HepG2 (cell line): ENCODE results near the gene TRIM10. TPM values are rescaled to one million over a fixed set of nuclear protein-coding genes. Genes with fewer than 3 reads are reported as not detected.

Experiments used
- EED ChIP-seq: sonication (generic); formaldehyde crosslinking; IDR thresholded peaks from 2 replicates; pipeline ENCODE4 v1.5.0; 2020; ENCODE audit warnings: mild to moderate bottlenecking, missing genetic modification reagents
- IKZF4 ChIP-seq: sonication (generic); formaldehyde crosslinking; IDR thresholded peaks from 2 replicates; pipeline ENCODE4 v1.5.1; 2020; ENCODE audit warnings: borderline replicate concordance, mild to moderate bottlenecking, low read depth, missing genetic modification reagents; ENCODE audit errors: not compliant biosample characterization
- KLF13 ChIP-seq: sonication (generic); formaldehyde crosslinking; IDR thresholded peaks from 2 replicates; pipeline ENCODE4 v1.4.0; 2020; ENCODE audit warnings: mild to moderate bottlenecking, missing genetic modification reagents
- NCOA1 ChIP-seq: sonication (generic); formaldehyde crosslinking; IDR thresholded peaks from 2 replicates; pipeline ENCODE4 v1.9.0; 2021; ENCODE audit warnings: missing genetic modification reagents
- NFIB ChIP-seq: sonication (generic); formaldehyde crosslinking; IDR thresholded peaks from 2 replicates; pipeline ENCODE4 v1.9.0; 2021; ENCODE audit warnings: missing genetic modification reagents, mild to moderate bottlenecking, borderline replicate concordance
- NFYC ChIP-seq: IDR thresholded peaks from 2 replicates; pipeline ENCODE4 v1.6.1; 2016; ENCODE audit warnings: missing genetic modification reagents, missing compliant biosample characterization
- PHF8 ChIP-seq: sonication (generic); formaldehyde crosslinking; IDR thresholded peaks from 2 replicates; pipeline ENCODE4 v1.5.0; 2020; ENCODE audit warnings: missing genetic modification reagents
- POGZ ChIP-seq: sonication (generic); formaldehyde crosslinking; IDR thresholded peaks from 2 replicates; pipeline ENCODE4 v1.4.0; 2020; ENCODE audit warnings: mild to moderate bottlenecking, missing genetic modification reagents
- RARA ChIP-seq: IDR thresholded peaks from 2 replicates; pipeline ENCODE4 v1.6.1; 2016; ENCODE audit warnings: missing genetic modification reagents, missing compliant biosample characterization
- SRSF1 ChIP-seq: fragments of 200-400 bp; formaldehyde crosslinking; optimal IDR thresholded peaks from 2 replicates; pipeline ENCODE3; 2017; ENCODE audit warnings: mild to moderate bottlenecking, low read depth, low read length, moderate library complexity
- ZBTB21 ChIP-seq: sonication (generic); formaldehyde crosslinking; IDR thresholded peaks from 2 replicates; pipeline ENCODE4 v1.4.0; 2020; ENCODE audit warnings: missing genetic modification reagents
- ZFP82 ChIP-seq: sonication (generic); formaldehyde crosslinking; IDR thresholded peaks from 2 replicates; pipeline ENCODE4 v1.5.1; 2020; ENCODE audit warnings: mild to moderate bottlenecking, missing genetic modification reagents, borderline replicate concordance
- ZNF343 ChIP-seq: sonication (generic); formaldehyde crosslinking; IDR thresholded peaks from 2 replicates; pipeline ENCODE4 v1.4.0; 2020; ENCODE audit warnings: mild to moderate bottlenecking, missing genetic modification reagents
- ZNF891 ChIP-seq: sonication (generic); formaldehyde crosslinking; IDR thresholded peaks from 2 replicates; pipeline ENCODE4 v1.5.0; 2020; ENCODE audit warnings: mild to moderate bottlenecking, missing genetic modification reagents
- ZSCAN9 ChIP-seq: IDR thresholded peaks from 2 replicates; pipeline ENCODE4 v1.6.1; 2016; ENCODE audit warnings: borderline replicate concordance
- polyA plus RNA-seq, 8 experiments: library from polyadenylated mRNA; depleted of rRNA in 3 of 8; stranded (reverse) in 7 of 8; unstranded in 1 of 8; fragments of >200 nt; fragmentation: Illumina TruSeq in 4 of 8; extraction: Trizol in 4 of 8; gene quantifications; 2 replicates each; pipeline versions ENCODE4 v1.2.1 to v1.2.3, GENCODE V29; 2011 to 2016; ENCODE audit warnings: low read depth in 4 of 8, missing spikeins in 1 of 8, mixed read lengths in 1 of 8; ENCODE audit not compliant: insufficient read depth in 1 of 8
- total RNA-seq, 5 experiments: library from RNA; depleted of rRNA; stranded (reverse); fragments of >200 nt; fragmentation: Illumina TruSeq; extraction: Trizol; gene quantifications; 2 replicates each; pipeline ENCODE4 v1.2.3, GENCODE V29; 2016; ENCODE audit warnings: low read depth in 1 of 5
- TF ChIP-seq, protein P1 (sequence below): sonication (generic); formaldehyde crosslinking; conservative IDR thresholded peaks from 2 replicates; pipeline ENCODE4 v1.4.0; 2020; ENCODE audit warnings: mild to moderate bottlenecking, missing genetic modification reagents, moderate library complexity
- TF ChIP-seq, protein P2 (sequence below): sonication (generic); formaldehyde crosslinking; IDR thresholded peaks from 2 replicates; pipeline ENCODE4 v1.4.0; 2020; ENCODE audit warnings: low read depth, missing genetic modification reagents
- TF ChIP-seq, protein P3 (sequence below): sonication (generic); formaldehyde crosslinking; IDR thresholded peaks from 2 replicates; pipeline ENCODE4 v1.4.0; 2020; ENCODE audit warnings: mild to moderate bottlenecking, missing genetic modification reagents, borderline replicate concordance

Gene TRIM10
- total and polyA plus RNA-seq, 2 of the 13 experiments (the other 11 are each of a cell fraction or from before 2014, with no cell fraction given): 4.1 to 6.8 TPM

DNA sequence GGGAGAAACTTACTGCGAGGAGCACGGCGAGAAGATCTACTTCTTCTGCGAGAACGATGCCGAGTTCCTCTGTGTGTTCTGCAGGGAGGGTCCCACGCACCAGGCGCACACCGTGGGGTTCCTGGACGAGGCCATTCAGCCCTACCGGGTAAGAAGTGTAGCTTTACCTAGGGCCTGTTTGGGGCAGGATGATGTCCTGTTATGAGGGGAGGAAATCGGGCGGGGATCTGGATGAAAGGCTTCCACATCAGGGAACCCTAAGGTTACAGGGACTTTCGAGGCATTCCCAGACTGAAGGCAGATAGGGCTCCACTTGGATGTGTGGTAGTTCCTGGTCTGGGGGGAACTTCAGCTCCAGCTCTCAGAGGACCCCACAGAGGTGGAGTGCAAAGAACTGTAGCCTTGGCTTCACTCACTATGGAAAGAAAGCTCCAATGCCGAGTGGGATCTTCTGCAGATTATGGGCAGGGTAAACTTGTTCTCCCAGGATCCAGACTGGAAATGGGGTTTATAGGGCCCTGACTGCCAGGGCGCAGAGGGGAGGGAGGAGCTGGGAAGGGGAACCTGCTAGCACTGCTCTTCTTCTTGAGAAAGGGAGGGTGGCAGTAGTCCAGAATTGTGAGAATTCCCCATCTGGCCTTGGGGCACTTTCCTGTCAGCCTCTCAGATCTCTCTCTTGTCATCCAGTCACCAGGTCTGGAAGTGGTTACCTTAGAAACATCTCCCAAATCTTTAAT, 3.1 kb upstream of the TRIM10 start (continued):
- TF ChIP-seq, protein P1, sequence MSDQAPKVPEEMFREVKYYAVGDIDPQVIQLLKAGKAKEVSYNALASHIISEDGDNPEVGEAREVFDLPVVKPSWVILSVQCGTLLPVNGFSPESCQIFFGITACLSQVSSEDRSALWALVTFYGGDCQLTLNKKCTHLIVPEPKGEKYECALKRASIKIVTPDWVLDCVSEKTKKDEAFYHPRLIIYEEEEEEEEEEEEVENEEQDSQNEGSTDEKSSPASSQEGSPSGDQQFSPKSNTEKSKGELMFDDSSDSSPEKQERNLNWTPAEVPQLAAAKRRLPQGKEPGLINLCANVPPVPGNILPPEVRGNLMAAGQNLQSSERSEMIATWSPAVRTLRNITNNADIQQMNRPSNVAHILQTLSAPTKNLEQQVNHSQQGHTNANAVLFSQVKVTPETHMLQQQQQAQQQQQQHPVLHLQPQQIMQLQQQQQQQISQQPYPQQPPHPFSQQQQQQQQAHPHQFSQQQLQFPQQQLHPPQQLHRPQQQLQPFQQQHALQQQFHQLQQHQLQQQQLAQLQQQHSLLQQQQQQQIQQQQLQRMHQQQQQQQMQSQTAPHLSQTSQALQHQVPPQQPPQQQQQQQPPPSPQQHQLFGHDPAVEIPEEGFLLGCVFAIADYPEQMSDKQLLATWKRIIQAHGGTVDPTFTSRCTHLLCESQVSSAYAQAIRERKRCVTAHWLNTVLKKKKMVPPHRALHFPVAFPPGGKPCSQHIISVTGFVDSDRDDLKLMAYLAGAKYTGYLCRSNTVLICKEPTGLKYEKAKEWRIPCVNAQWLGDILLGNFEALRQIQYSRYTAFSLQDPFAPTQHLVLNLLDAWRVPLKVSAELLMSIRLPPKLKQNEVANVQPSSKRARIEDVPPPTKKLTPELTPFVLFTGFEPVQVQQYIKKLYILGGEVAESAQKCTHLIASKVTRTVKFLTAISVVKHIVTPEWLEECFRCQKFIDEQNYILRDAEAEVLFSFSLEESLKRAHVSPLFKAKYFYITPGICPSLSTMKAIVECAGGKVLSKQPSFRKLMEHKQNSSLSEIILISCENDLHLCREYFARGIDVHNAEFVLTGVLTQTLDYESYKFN: no peak
- TF ChIP-seq ZNF343 (no peak), ZBTB21 (CRISPR knock-in tag) (no peak), RARA (CRISPR knock-in tag) (no peak), SRSF1 (peak; percentile 7), EED (CRISPR knock-in tag) (0 out of 2 replicates have a peak, but pooled peaks have one; percentile 34), NCOA1 (CRISPR knock-in tag) (peak; percentile 10; the same call in 1 of the 2 replicates), KLF13 (CRISPR knock-in tag) (no peak), PHF8 (CRISPR knock-in tag) (0 out of 2 replicates have a peak, but pooled peaks have one; percentile 3), ZFP82 (CRISPR knock-in tag) (no peak), IKZF4 (CRISPR knock-in tag) (peak; percentile 20), ZNF891 (CRISPR knock-in tag) (no peak), POGZ (CRISPR knock-in tag) (no peak), NFYC (CRISPR knock-in tag) (no peak), NFIB (CRISPR knock-in tag) (0 out of 2 replicates have a peak, but pooled peaks have one; percentile 32), ZSCAN9 (CRISPR knock-in tag) (no peak)
- TF ChIP-seq, protein P2, sequence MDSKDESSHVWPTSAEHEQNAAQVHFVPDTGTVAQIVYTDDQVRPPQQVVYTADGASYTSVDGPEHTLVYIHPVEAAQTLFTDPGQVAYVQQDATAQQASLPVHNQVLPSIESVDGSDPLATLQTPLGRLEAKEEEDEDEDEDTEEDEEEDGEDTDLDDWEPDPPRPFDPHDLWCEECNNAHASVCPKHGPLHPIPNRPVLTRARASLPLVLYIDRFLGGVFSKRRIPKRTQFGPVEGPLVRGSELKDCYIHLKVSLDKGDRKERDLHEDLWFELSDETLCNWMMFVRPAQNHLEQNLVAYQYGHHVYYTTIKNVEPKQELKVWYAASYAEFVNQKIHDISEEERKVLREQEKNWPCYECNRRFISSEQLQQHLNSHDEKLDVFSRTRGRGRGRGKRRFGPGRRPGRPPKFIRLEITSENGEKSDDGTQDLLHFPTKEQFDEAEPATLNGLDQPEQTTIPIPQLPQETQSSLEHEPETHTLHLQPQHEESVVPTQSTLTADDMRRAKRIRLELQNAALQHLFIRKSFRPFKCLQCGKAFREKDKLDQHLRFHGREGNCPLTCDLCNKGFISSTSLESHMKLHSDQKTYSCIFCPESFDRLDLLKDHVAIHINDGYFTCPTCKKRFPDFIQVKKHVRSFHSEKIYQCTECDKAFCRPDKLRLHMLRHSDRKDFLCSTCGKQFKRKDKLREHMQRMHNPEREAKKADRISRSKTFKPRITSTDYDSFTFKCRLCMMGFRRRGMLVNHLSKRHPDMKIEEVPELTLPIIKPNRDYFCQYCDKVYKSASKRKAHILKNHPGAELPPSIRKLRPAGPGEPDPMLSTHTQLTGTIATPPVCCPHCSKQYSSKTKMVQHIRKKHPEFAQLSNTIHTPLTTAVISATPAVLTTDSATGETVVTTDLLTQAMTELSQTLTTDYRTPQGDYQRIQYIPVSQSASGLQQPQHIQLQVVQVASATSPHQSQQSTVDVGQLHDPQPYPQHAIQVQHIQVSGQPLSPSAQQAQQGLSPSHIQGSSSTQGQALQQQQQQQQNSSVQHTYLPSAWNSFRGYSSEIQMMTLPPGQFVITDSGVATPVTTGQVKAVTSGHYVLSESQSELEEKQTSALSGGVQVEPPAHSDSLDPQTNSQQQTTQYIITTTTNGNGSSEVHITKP (CRISPR knock-in tag): no peak
- TF ChIP-seq, protein P3, sequence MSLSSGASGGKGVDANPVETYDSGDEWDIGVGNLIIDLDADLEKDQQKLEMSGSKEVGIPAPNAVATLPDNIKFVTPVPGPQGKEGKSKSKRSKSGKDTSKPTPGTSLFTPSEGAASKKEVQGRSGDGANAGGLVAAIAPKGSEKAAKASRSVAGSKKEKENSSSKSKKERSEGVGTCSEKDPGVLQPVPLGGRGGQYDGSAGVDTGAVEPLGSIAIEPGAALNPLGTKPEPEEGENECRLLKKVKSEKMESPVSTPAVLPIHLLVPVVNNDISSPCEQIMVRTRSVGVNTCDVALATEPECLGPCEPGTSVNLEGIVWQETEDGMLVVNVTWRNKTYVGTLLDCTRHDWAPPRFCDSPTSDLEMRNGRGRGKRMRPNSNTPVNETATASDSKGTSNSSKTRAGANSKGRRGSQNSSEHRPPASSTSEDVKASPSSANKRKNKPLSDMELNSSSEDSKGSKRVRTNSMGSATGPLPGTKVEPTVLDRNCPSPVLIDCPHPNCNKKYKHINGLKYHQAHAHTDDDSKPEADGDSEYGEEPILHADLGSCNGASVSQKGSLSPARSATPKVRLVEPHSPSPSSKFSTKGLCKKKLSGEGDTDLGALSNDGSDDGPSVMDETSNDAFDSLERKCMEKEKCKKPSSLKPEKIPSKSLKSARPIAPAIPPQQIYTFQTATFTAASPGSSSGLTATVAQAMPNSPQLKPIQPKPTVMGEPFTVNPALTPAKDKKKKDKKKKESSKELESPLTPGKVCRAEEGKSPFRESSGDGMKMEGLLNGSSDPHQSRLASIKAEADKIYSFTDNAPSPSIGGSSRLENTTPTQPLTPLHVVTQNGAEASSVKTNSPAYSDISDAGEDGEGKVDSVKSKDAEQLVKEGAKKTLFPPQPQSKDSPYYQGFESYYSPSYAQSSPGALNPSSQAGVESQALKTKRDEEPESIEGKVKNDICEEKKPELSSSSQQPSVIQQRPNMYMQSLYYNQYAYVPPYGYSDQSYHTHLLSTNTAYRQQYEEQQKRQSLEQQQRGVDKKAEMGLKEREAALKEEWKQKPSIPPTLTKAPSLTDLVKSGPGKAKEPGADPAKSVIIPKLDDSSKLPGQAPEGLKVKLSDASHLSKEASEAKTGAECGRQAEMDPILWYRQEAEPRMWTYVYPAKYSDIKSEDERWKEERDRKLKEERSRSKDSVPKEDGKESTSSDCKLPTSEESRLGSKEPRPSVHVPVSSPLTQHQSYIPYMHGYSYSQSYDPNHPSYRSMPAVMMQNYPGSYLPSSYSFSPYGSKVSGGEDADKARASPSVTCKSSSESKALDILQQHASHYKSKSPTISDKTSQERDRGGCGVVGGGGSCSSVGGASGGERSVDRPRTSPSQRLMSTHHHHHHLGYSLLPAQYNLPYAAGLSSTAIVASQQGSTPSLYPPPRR (CRISPR knock-in tag): no peak
